GM21528 (cell line): ENCODE measurements around the gene NFATC1.

Experiments used
- ATAC-seq: cut with Tn5 transposase; IDR thresholded peaks from one replicate; pipeline ENCODE4 v1.9.1; 2021; ENCODE audit warnings: mild to moderate bottlenecking, moderate library complexity; ENCODE audit not compliant: unreplicated experiment, low FRiP score

Gene NFATC1

GRCh38 chr18:79575891-79576685 is 180.4 kb downstream of the NFATC1 start:
- ATAC-seq = no peak

DNA sequence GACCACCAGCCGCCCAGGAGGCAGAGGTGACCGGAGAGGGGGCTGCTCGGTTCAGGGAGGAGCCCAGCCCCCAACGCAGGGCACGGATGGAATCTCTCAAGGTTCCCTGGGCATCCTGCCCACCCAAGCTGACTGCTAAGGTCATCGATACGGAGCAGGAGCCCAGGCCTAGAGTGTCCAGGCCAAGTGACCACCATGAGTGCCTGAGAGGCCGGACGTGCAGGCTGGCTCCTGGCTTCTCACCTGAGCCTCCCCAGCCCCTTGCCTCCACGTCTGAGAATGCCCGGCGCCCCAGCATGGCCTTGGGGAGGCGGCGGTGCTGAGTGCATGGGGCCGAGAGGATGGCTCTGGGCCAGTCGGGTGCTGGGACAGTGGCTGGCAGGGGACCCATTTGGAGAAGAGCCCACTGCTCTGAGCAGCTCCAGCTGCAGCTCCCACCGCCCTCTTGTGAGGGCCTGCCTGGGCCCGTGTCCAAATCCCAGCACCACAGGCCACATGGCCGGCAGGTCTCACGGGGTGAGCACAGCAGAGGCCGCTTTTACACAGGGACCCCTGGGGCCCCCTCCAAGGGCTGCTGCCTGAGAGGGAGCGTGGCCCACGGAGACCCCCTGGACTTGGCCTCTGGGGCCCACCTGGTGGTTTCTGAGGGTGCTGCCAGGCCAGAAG is 181.1 kb downstream of the NFATC1 start:
- no peak for ATAC-seq

DNA sequence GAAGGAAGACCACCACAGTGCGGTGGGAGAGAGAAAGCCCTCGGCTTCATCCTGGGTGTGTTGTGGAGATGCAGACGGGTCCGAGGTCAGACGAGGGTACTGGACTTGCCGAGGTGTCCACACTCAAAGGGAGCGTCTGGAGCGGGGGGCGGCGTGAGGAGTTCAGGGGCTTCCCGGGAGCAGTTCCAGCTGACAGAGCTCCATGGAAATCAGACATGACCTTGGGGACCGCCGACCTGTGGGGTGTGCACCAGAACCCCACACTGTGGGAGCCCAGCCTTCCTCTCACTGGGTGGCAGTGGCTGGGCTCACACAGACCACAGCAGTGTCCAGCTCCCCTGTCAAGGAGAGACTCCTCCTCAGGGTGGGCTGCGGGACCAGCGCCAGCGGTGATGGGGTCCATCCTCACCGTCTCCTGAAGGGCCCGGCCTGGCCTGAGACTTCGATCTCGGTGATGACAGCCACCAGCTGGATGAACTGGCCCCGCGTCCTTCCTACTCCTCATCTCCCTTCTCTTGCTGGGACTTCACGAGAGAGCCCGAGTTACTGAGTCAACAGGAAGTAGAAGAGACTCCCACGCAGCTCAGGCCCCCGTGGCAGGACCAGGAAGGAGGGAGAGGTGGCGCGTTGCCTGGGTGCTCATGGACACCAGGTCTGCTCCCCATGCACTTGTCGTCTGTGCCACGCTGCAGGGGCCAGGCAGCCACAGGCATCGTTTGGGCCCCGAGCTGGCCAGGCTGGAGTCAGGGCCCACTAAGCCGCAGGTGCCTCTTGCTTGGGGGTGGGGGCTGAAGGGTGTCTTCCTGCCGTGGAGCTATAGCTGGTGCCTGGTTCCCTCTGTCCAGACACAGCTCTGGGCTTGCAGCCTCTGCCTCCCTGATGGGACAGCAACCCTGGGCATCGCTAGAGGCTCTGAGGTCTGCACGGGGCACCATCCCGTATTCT is 182.0 kb downstream of the NFATC1 start:
- ATAC-seq = no peak

DNA sequence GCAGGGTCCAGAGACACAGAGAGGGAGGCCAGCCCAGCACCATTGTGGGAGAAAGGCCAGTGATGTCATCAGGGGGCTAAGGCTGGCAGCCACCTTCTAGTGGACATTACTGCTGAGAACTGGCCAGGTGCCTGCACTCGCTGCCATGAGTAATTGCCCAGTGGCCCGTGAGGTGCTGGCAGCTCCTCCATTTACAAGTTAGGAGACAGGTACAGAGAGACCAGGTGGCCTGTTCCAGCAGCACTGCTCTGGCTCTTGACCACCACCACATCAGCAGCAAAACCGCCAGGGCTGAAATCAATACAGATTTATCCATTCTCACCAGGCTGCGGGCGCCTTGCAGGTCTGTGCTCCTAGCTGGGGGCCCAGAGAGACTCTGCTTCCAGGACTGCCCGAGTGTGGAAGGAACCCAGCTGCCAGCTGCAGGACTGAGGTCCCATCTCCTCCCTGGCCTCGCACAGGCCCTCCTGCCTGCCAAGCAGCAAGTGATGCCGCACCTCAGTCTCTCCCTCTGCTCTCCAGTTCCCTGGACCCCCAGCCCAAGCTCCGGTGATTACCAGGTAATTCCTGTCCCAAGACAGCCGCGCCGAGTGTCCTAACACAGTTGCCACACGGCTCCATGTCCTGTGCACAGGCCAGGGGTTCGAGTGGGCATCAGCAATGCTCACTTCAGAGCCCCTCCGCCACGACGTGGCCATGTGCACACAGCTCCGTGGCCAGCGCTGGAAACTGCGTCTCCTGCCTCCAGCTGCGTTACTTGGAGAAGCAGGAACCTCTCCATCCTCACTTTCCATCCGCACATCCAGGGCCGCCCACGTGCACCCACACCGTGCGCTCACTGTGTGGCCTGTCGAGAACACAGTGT is 182.9 kb downstream of the NFATC1 start:
- ATAC-seq = no peak
